IPS DF 19.7 (cell line): ENCODE measurements around the gene PARD3.

Experiments
- DNase-seq: peaks from one replicate; pipeline ENCODE4 v3.0.0-alpha.2; 2013; ENCODE audit warnings: low read depth, low spot score

The PARD3 gene

DNA sequence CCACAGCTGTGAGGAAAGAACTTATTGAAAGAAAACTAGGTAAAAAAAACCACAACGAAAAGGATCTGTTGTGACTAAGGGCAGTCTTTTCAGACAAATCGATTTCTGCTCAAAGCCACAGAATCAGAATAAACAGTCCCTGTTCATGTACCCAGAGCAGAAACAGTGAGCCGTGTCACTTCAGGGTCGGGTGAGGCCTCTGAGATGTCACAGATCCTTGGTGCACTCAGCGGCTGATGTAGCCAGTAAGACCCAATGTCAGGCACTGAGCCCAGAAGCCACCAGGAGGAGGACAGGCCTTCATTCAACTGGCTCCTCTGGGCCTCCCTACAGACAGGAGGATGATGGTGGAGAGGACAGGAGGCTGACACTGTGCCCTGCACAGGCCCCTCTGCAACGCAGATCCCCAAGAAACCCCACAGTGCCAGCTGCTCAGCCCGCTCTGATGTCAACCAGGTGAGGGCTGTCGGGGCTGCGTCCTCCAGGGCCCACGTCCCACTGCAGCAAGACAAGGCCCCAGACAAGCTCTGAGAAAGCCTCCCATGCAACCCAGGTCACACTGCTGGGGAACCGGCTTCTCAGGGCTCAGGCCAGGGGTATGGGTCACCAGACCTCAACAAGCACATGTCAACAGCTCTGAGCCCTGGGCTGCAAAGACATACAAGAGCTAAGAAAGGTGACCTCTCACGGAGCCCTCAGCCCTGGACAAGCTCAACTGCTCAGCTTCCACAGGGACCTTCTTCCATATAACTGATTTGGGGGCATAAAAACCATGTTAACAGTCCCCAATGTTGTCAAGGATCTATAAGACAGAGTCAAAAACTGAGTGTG is 190.6 kb downstream of the PARD3 start:
- no peak for DNase-seq

DNA sequence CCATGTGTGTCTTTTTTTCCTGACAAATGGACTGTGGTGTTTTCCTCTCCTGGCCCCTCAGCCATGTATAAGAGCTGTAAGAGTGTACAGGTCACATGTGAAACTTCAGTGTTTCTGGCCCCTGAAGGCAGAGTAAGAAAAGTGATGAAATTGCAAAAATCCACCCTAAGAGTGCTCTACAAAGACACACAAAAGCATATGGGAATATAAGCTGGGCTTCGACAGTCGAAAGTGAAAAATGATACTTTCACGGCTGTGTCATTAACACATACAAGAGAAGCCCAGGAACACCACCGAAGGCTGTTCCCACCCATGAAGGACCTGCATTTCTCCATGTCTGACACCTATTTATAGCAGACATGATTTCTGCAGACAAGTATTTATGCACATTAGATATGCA is 192.2 kb downstream of the PARD3 start:
- DNase-seq: no peak

DNA sequence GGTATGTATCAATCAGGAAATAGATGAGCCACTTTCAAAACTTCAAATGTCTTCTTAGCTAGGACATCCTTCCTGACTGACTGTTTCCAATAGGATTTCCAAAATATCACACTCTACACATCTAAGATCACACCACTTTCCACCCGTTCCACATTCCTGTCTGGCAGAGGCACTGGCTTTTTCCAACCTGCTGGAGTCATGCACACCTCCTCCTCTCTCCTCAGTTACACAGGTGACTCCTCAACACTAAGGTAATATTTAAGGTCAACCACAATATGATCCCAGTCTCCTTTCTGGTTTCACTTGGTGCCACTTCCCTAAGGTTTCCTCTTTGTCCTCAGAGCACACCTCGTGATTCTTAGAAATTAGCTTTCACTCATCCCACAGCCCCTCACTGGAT is 196.5 kb downstream of the PARD3 start:
- DNase-seq: no peak

DNA sequence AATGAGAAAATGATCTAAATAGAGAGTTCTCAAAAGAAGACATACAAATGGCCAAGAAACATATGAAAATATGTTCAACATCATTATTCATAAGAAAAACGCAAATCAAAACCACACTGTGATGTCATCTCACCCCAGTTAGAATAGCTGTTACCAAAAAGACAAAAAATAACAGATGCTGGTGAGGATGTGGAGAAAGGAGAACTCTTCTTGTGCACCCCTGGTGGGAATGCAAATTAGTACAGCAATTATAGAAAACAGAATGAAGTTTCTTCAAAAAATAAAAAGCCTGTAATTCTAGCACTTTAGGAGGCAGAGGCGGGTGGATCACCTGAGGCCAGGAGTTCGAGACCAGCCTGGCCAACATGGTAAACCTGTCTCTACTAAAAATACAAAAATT is 199.3 kb downstream of the PARD3 start:
- DNase-seq: no peak

DNA sequence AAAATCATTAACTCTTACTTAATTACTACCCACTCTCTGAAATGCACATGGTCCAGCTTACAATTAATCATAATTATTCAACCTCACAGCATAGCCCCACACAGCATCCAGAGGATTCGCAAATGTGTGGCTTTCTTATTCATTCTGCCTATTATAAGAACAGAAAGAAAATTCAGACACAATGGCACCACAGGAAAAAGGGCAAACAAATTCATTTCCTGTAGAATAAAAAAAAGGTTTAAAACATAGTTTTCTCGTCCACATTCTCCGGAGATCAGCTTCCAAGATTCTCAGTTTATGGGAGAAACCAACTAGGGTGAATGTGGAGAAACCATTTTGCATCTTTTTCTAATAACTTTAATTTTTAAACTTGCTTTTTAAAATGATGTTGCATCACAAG is 201.6 kb downstream of the PARD3 start:
- no peak for DNase-seq

DNA sequence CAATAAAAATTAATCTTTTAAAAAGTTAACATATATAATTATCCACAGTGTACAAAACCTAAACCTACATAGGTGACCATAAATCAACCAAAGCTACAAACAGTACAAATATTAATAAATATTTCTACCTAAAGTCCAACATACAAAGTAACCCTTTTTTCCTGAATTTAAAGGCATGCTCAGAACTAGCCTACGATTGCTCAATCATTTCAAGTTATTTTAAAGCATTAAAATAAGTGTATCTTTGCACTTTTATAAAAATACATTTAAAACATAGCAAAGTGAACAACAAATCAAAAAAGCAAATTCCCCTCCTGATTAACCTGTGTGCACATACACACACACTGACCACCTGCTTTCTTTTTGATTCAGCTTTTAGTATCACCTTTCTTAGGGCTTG is 202.2 kb downstream of the PARD3 start:
- no peak for DNase-seq

DNA sequence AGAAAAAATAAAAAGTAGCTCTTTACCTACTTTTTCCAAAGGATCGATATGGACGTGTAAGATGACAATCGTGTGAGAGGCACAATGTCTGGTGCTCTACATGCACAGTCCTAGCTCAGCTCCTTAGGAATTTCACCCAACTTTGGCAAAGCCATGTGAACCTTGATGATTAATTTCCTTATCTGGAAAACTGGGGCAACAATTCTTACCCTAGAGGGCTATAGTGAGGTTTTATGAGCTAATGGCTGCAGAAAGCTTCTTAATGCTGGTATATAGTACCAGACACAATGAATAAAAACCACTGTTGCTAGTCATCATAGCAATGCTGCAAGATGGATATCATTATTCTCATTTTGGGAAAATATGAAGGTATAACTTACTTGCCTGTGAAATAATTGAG is 202.7 kb downstream of the PARD3 start:
- DNase-seq: no peak

DNA sequence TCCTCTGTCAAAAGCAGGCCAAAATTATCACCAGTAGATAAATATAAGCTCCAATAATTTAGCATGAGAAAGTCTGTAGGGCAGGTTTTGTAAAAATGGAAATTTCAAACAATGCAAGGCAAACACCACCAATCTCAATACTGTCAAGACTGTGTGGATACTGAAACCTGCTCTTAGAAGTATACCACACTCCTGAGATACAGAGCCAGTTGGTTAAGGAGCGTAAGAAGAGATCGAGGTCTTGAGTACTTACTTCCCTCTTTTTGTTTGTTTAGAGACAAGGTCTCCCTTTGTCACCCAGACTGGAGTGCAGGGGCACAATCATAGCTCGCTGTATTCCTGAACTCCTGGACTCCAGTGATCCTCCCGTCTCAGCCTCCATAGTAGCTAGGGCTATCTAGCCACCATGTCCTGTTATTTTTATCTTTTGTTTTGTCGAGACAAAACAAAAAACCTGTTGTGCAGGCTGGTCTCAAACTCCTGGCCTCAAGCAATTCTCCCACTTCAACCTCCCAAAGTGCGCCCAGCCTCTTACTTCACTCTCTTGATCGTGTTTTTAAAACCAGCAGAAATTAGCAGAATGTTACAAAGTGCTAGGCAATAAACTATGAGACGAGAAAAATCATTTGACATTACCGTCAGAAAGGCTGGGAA is 205.7 kb downstream of the PARD3 start:
- DNase-seq: peak; percentile 9

DNA sequence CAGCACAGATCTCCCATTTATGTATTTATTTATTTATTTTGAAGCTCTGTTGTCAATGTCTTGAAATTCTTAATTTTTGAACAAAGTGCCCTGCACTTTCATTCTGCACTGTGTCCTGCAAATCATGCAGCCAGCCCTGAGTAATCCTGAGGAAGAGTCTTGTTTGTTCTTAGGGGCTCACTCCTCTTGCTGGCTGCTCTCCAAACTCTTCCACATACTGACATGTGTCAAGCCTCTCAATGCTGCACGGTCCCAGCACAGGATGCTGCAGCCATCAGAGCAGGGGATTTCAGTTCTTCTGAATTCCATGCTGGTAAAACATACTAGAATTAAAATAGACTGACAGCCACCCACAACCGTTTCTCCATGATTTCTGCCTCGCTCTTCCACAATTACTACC is 207.2 kb downstream of the PARD3 start:
- DNase-seq: no peak

DNA sequence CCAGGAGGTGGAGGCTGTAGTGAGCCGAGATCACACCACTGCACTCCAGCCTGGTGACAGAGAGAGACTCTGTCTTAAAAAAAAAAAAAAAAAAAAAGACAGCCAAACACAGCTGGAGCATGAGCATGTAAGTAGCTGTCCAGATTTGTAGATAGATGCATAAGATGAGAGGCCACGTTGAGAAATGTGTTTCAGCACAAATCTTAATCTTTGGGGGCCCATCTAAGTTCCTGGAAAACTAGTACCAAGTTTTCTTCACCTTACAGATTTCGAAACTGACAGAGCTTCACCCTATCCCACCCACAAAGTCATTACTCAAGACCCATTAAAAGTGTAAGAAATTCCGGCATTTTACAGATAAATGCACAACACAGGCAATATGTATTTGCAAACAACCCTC is 208.2 kb downstream of the PARD3 start:
- no peak for DNase-seq

DNA sequence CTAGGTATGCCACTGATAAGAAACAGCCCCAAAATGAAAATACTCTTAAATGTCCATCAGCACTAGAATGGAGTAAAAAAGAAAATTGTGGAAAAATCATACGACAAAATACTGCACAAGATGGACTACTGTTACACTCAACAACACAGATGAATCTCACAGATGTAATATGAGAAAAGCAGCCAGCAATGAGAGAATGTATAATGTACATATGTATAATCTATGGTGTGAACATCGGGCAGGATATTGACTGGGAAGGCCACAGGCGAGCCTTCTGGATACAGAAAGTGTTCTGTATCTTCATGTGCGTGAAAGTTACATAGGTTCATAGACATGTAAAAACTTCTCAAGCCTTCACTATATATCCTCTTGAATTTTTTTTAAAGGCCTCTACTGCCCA is 212.6 kb downstream of the PARD3 start:
- no peak for DNase-seq

DNA sequence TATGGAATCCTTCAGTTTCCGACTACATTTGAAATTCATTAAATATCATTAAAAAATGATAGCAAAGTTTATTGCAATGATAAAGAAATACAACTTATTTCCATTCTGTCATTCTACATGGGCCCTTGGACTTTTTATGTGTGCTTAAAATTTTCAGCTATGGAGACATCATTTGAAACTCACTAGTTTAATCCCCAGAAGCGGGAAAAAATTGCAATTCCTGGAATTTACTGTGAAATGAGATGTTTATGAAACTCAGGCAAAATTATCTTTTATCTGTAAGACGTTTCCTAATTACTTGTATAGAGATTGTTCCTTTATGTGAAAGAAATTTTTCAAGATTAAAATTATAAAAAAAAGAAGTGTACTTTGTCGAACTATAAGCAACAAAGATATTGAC is 213.4 kb downstream of the PARD3 start:
- no peak for DNase-seq

DNA sequence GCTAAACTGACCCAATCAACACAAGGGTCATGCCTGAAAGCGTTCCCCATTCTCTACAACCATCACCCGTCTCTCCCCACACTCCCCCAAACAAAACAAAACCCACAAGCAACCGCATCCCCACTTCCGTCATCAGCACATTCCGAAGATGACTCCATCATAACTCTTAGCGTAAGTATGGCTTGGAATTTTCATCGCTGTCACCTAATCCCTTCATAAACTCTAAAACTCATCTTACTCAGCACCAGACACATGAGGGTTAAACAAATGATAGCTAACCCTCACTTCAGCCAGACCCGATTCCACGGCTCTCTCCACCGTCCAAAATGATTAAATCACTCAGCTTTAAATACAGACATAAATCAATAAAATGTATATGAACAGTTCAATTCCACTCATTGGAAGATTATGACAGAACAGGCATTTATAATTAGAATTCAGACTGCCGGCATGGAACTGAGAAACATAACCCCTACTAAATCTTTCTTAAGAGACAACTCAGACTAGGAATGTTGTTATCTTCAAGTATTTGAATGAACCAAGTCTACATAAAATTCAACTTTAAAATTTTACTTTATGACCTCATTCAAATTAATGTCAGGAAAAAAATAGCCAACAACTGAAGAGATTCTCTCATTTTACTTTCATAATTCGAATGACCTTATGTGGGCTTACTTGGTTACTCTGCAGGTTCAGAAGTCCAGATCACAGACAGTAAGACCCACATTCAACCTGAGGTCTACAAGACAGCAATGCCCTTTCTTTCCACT is 215.9 kb downstream of the PARD3 start:
- no peak for DNase-seq

DNA sequence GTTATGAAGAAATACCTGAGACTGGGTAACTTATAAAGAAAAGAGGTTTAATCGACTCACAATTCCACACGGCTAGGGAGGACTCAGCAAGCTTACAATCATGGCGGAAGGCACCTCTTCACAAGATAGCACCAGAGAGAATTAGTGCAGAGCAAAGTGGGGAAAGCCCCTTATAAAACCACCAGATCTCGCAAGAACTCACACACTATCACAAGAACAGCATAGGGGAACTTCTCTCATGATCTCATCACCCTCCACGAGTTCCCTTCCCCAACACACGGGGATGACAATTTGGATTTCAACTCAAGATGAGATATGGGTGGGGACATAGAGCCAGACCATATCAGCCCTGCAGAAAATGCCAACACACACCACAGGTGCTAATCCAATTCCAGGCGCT is 218.7 kb downstream of the PARD3 start:
- DNase-seq: no peak

DNA sequence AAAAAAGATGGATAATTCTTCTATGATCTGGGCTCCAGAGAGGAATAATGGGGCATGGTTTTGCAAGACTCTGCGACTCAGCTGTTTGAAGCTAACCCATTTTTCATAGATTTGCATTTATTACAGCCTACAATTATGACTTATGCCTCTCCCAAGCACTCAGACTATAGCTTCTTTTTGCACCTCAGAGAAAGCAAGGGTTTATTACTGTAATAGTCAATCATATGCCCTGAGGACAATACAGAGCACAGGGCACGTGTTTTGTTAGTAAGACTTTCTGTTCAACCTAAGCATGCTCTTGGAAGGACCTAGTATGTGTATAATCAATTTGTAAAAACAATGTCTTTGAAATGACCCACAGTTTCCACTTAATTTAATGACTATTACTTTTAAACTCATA is 221.2 kb downstream of the PARD3 start:
- DNase-seq: no peak

DNA sequence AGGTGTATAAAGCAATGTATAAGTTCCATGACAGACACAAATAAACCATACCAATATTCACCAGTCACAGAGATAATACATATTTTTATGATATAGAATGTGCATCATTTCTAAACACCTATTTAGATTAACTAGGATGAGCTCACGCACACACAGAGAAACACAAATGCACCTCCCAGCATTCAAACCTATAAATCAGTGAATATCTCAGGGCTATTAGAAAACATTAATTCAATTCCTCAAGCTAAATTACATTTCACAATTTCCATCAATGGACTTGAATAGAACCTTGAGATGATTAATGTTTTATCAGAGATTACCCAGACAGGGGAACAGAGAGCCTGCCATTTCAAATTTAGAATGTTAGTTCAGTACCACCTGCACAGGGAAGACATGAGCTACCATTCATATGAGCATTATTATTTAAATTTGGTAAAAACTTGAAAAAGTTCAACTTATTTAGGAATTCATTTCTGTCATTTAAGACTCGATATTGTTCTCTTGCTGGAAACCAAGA is 221.7 kb downstream of the PARD3 start:
- DNase-seq: no peak

DNA sequence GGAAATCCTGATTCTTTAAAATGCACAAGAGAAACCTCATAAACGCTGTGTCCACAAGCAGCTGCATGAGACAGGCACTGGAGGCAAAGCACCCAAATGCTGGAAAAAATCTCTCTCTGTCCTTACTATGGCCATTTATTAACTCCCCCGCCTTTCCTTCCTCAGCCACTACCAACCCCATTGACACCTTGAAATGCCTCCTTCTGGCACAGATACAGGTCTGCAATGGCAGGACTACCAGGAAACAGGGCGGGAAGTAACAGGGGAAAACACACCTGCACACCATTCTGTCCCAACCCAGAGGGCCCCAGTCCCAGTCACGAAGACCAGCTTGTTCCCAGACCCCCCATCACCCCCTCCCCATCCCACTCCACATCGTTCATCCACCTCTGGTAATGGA is 224.3 kb downstream of the PARD3 start:
- DNase-seq: no peak

DNA sequence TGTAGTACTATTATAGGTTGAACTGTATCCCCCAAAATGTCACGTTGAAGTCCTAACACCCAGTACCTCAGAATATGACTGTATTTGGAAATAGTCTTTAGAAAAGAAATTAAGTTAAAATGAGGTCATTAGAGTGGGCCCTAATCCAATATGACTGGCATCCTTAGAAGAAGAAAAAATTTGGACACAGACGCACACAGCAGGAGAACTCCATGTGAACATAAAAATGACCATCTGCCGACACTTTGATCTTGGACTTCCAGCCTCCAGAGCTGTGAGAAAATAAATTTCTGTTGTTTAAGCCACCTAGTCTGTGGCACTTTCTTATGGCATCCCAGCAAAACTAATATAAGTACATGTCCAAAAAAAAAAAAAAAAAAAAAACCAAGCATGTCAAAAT is 225.8 kb downstream of the PARD3 start:
- no peak for DNase-seq

DNA sequence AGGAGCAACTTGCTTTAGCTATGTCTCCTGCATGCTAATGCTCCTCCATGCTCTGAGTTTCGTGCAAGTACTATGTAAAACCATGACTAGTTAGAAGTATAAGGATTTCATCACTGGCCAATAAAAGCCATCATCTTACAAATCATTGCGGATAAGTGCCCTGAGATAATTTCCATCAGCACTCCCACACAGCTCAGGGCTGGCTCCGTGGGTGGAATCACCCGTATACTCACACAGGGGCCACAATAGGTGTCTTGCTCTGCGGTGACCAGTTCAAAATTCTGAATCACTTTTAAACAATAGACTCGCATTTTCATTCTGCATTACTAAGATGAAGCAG is 227.4 kb downstream of the PARD3 start:
- no peak for DNase-seq

DNA sequence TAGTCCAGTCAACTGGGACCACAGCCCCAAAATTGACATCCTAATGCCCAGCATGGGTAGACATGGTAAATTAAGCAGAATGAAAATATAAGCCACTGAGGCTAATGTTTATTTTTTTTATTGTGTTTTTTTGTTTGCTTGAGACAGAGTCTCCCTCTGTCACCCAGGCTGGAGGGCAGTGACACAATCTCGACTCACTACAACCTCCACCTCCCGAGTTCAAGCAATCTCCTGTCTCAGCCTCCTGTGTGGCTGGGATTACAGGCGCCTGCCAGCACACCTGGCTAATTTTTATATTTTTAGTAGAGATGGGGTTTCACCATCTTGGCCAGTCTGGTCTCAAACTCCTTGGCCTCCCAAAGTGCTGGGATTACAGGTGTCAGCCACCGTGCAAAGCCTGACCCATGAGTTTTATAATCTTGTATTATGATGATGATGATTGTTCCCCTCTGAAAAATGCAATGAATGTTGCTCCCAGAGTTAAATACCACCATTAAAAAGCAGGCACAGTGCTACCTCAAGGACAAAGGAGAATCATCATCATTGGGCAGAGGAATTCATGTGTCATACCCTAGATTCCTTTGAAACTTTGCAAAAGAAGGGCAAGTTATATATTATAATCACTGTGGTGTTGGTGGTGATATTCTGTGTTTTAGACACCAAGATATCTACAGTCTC is 228.0 kb downstream of the PARD3 start:
- DNase-seq: no peak

DNA sequence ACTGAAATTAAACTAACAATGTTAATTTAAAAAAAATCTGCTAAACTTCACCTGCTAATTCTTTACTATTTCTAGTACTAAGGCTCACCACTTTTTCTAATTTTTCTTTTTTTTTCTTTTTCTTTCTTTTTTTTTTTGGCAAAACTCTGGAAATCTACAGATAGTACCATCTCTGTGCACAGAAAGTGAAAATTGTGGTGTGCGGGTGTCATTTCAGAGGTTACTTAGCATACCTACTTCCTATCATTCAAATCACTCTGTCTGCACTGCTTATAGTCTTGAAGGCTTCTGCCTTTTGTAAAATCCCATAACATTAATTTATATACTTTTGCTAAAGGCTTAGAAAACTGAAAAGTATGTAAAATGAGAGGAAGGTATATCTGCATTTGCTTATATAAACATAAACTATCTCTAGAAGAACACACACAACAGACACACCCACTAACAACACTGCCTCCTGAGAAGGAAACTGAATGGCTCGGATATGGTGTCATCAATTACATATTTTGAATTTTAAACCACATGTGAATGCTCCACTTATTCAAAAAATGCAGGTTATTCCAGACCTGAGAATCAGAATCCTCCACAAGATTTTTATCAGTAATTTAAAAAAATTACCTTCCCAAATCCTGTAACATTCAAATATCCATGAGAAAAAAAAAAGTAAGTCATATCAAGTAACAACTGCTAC is 229.5 kb downstream of the PARD3 start:
- no peak for DNase-seq
